ENCODE data around the gene TAGLN.

The TAGLN gene

GRCh38 chr11:117177534-117178209, 21.5 kb upstream of the TAGLN start:
- no peak for TF ChIP-seq ESRRG (CRISPR knock-in tag; IDR thresholded peaks at IDR 0.05)
- no peak for TF ChIP-seq CSDC2 (CRISPR knock-in tag; IDR thresholded peaks at IDR 0.05)
- TF ChIP-seq CSRNP3 (CRISPR knock-in tag; IDR thresholded peaks at IDR 0.05): no peak

GRCh38 chr11:117178210-117179034, 20.7 kb upstream of the TAGLN start, which contains the start of gene SIDT2:
Gene SIDT2, plus strand, starts transcription at chr11:117178743. Its CDS starts 521 bp downstream, at chr11:117179264.
- ATAC-seq: peak; percentile 95
- TF ChIP-seq TSHZ2 (CRISPR knock-in tag; IDR thresholded peaks at IDR 0.05): no peak
- TF ChIP-seq ZNF70 (CRISPR knock-in tag; IDR thresholded peaks at IDR 0.05): no peak
- no peak for TF ChIP-seq BACH2 (CRISPR knock-in tag; IDR thresholded peaks at IDR 0.05; ENCODE audit: borderline replicate concordance)
- TF ChIP-seq OSR1 (CRISPR knock-in tag; IDR thresholded peaks at IDR 0.05): no peak
- no peak for TF ChIP-seq ZC3H10 (CRISPR knock-in tag; IDR thresholded peaks at IDR 0.05)
- TF ChIP-seq ZFP30 (CRISPR knock-in tag; IDR thresholded peaks at IDR 0.05): no peak
- TF ChIP-seq ZFP3 (CRISPR knock-in tag; IDR thresholded peaks at IDR 0.05): no peak
- TF ChIP-seq CREB5 (CRISPR knock-in tag; IDR thresholded peaks at IDR 0.05; ENCODE audit: low read depth): no peak
- TF ChIP-seq CSDC2 (CRISPR knock-in tag; IDR thresholded peaks at IDR 0.05): no peak
- TF ChIP-seq ESRRG (CRISPR knock-in tag; IDR thresholded peaks at IDR 0.05): no peak
- TF ChIP-seq PPARA (CRISPR knock-in tag; IDR thresholded peaks at IDR 0.05; ENCODE audit: borderline replicate concordance): no peak
- TF ChIP-seq ZNF8 (CRISPR knock-in tag; IDR thresholded peaks at IDR 0.05): no peak
- no peak for TF ChIP-seq SNAI2 (CRISPR knock-in tag; IDR thresholded peaks at IDR 0.05)
- no peak for TF ChIP-seq ARNTL (CRISPR knock-in tag; IDR thresholded peaks at IDR 0.05; ENCODE audit: borderline replicate concordance, low read depth)
- no peak for TF ChIP-seq POU6F1 (CRISPR knock-in tag; IDR thresholded peaks at IDR 0.05; ENCODE audit: borderline replicate concordance, low read depth)

More at GRCh38 chr11:117177534-117178209, 21.5 kb upstream of the TAGLN start:
- ATAC-seq: no peak

GRCh38 chr11:117179048-117179999, 19.8 kb upstream of the TAGLN start:
- TF ChIP-seq ZC3H10 (CRISPR knock-in tag; IDR thresholded peaks at IDR 0.05): no peak
- TF ChIP-seq SNAI2 (CRISPR knock-in tag; IDR thresholded peaks at IDR 0.05): no peak
- TF ChIP-seq ARNTL (CRISPR knock-in tag; IDR thresholded peaks at IDR 0.05; ENCODE audit: borderline replicate concordance, low read depth): no peak
- TF ChIP-seq ISL1 (CRISPR knock-in tag; IDR thresholded peaks at IDR 0.05): no peak
- TF ChIP-seq POU6F1 (CRISPR knock-in tag; IDR thresholded peaks at IDR 0.05; ENCODE audit: borderline replicate concordance, low read depth): no peak
- no peak for TF ChIP-seq PPARA (CRISPR knock-in tag; IDR thresholded peaks at IDR 0.05; ENCODE audit: borderline replicate concordance)
- peak; percentile 47 for ATAC-seq
